LNCAP (cell line): ENCODE results near the gene TMEM178B.

Source experiments
- TF ChIP-seq, protein P1 (sequence below): fragments of 450-650 bp; IDR thresholded peaks from 2 replicates; pipeline ENCODE4 v1.5.1; 2017; ENCODE audit warnings: mild to moderate bottlenecking

TMEM178B gene

DNA sequence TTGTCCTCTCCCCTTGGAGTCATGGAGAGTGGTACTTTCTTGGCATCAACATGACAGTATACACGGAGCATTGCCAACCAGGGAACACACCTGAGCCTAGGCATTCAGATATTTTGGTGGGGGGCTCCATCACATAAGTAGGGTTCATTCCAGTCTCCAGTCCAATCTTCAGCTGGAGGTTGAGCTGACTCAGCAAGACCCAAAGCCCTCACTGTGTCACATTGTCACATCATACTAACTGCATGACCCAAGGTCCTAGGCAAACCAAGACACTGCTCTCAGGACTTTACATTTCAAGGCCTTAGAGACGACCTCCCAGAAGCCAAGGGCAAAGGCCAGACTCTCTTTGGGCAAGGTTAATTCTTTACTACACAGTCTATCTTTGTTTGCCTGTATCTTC lies 190.1 kb downstream of the TMEM178B start:
- TF ChIP-seq, protein P1, sequence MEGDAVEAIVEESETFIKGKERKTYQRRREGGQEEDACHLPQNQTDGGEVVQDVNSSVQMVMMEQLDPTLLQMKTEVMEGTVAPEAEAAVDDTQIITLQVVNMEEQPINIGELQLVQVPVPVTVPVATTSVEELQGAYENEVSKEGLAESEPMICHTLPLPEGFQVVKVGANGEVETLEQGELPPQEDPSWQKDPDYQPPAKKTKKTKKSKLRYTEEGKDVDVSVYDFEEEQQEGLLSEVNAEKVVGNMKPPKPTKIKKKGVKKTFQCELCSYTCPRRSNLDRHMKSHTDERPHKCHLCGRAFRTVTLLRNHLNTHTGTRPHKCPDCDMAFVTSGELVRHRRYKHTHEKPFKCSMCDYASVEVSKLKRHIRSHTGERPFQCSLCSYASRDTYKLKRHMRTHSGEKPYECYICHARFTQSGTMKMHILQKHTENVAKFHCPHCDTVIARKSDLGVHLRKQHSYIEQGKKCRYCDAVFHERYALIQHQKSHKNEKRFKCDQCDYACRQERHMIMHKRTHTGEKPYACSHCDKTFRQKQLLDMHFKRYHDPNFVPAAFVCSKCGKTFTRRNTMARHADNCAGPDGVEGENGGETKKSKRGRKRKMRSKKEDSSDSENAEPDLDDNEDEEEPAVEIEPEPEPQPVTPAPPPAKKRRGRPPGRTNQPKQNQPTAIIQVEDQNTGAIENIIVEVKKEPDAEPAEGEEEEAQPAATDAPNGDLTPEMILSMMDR, result no peak

DNA sequence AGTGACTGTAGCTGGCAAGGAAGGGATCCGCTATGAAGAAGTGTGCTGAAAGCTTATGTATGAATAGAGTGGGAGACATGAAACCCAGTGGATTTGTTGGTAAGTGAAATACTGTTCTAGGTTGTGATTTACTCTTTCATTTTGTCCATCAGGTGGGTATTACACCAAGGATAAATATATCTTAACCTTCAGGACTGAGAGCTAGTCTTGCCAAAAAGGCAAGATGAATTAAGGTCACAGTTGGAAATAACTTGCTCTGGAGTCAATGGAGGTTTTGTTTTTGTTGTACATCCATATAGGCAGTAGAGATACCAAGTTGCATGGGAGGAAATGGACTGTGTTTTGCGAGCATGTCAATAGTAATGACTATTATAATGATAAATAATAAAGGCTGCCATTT lies 190.6 kb downstream of the TMEM178B start:
- TF ChIP-seq, protein P1, result no peak

DNA sequence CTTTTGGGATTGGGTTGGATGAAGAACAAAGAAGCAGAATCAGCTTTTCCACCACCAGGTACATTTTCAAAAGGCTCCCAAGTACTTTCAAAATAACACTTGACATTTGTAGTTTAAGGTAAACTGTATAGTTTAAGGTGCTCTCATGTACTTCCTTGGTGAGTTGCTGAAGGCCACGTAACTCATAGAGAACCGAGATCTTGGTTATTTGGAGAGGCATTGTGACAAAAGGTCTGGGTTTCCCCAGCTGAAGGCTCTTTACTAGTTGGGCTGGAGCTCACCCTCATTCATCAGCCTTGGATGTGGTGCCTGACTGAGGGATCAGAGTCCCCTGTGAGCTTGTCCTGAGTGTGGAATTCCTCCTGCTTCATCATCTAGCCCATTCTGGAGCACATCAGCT lies 191.8 kb downstream of the TMEM178B start:
- TF ChIP-seq, protein P1, result no peak

DNA sequence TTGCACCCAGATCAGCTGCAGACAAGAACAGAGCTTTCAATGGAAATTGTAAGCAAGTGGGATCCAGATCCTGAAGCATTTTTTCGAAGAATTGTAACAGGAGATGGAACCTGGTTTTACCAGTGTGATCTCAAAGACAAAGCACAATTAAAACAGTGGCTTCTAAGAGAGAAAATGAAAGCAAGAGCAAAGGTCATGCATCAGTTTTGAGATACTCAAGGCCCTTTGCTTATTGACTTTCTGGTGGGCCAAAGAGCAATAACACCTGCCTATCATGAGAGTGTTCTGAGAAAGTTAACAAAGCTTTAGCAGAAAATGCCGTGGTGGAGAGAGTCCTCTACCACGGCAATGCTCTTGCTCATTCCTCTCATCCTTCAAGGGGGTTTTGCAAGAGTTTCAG lies 194.8 kb downstream of the TMEM178B start:
- TF ChIP-seq, protein P1, result no peak

DNA sequence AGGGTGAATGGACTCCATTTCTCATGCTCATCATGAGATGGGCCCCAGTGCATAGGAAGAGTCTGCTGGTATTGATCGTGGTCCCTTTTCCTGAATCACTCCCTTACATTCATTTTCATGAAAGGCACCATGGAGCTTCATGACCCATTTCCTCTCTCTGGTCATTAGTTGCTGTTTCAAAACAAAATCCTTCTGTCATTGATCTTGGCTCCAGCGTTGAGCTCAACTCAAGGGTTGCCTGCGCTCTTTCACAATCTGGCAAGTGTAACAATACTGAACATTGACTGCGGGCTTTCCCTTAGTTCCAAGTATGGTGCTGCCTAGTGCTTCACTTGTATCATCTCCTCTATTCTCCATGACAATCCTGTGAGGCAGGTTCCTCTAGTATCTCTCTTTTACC lies 197.6 kb downstream of the TMEM178B start:
- TF ChIP-seq, protein P1, result no peak

DNA sequence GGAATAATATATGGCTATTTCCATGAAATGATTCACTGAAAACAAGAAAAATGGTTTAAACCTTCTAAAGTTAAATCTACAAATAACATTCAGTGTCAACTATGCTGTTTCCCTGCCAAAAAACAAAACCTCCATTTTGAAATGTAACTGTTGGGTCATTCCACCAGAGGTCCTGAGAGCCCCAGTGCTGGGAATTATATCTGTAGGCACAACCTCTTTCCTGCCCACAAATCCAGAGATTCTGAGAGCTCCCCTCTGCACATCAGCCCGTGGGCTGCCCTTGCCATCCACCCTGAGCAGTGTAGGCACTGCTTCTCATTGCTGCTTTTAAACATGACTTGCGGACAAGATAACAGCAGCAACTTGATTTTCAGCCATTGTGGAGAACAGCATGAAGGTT lies 198.6 kb downstream of the TMEM178B start:
- TF ChIP-seq, protein P1, result no peak

DNA sequence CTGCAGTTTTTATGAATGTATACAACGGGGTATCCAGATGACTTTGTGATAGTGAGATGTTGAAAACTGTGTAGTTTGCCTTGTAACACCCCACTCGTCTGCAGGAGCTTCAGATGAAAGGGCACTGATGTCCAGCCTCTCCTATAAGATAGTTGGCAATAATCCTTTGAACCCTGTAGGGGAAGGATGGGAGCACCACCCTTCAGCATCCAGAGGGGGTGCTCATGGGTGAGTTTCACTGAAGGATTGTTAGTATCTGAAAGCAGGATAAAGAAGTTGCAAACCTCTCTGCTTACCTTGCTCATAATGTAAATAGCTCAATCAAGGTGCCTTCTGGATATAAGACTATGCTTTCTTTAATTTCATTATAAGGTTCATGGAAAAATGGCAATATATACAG lies 201.5 kb downstream of the TMEM178B start:
- TF ChIP-seq, protein P1, result no peak

DNA sequence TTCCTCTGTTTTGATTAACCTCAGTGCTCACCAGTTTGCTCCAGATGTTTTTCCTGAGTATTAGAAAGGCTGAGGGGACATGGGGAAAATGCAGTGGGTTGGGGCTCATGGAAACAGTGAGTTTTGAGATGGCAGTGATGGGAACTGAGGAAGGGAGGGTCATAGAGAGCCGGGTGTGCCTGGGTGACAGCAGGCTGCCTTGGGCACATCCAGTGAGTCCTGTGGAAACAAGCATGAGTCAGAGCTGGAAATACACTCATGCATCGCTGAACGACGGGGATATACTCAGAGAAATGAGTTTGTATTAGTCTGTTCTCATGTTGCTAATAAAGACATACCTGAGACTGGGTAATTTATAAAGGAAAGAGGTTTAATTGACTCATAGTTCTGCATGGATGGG lies 202.2 kb downstream of the TMEM178B start:
- TF ChIP-seq, protein P1, result no peak
